Measurements from ENCODE around the gene NCAPG2.

Gene NCAPG2

DNA sequence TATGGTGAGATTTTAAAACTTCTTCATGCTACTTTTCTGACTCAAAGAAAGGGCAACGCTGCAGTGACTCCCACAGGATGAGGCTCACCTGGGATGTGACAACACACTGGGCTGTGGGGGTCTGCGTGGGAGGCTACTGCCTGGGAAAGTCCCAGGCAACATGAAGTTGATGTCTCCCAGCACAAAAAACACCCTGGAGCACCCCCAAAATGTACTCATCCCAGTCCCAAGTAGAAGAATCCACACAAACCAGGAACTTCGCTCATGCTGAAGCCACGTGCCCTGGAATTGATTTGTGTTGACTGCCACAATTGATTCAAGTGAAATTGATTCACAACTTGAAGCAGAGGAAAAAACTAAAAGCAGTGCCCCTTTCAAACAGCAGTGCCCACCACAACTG, 92.1 kb downstream of the NCAPG2 start:
- H3K9me3 ChIP-seq (ENCODE audit: control insufficient read depth in 2 of 2, low read length in 2 of 2): no peaks in the 10 kb centered on the region
- no peak overlapping the region for H3K4me3 ChIP-seq (ENCODE audit: low read length in 2 of 2)
- H3K27ac ChIP-seq (ENCODE audit: low read length): no peak overlapping the region
- H3K36me3 ChIP-seq (ENCODE audit: control insufficient read depth in 2 of 2, insufficient read depth in 2 of 2, low read length in 2 of 2): no peaks in the 10 kb centered on the region
- H3K27me3 ChIP-seq (ENCODE audit: control insufficient read depth in 1 of 2, insufficient read depth in 2 of 2, low read length in 2 of 2): no peaks in the 10 kb centered on the region
- no peaks in the 10 kb centered on the region for H3K4me1 ChIP-seq (ENCODE audit: control insufficient read depth, insufficient read depth, low read length)
- H3K9ac ChIP-seq (ENCODE audit: low read length in 2 of 2): no peak overlapping the region

GRCh38 chr7:158611541-158611940, 93.1 kb downstream of the NCAPG2 start:
- Histone ChIP-seq H3K27me3 (ENCODE audit: control insufficient read depth in 1 of 2, insufficient read depth in 2 of 2, low read length in 2 of 2) (no peaks in the 10 kb centered on the region), H3K27ac (ENCODE audit: low read length) (no peak overlapping the region), H3K9ac (ENCODE audit: low read length in 2 of 2) (no peak overlapping the region), H3K9me3 (ENCODE audit: control insufficient read depth in 2 of 2, low read length in 2 of 2) (no peaks in the 10 kb centered on the region), H3K4me3 (ENCODE audit: low read length in 2 of 2) (no peak overlapping the region), H3K36me3 (ENCODE audit: control insufficient read depth in 2 of 2, insufficient read depth in 2 of 2, low read length in 2 of 2) (no peaks in the 10 kb centered on the region), H3K4me1 (ENCODE audit: control insufficient read depth, insufficient read depth, low read length) (no peaks in the 10 kb centered on the region)

GRCh38 chr7:158609313-158609974, 95.2 kb downstream of the NCAPG2 start:
- no peak overlapping the region for H3K4me3 ChIP-seq (ENCODE audit: low read length in 2 of 2)
- no peaks in the 10 kb centered on the region for H3K4me1 ChIP-seq (ENCODE audit: control insufficient read depth, insufficient read depth, low read length)
- no peaks in the 10 kb centered on the region for H3K36me3 ChIP-seq (ENCODE audit: control insufficient read depth in 2 of 2, insufficient read depth in 2 of 2, low read length in 2 of 2)
- H3K27me3 ChIP-seq (ENCODE audit: control insufficient read depth in 1 of 2, insufficient read depth in 2 of 2, low read length in 2 of 2): no peaks in the 10 kb centered on the region
- no peak overlapping the region for H3K9ac ChIP-seq (ENCODE audit: low read length in 2 of 2)
- H3K27ac ChIP-seq (ENCODE audit: low read length): no peak overlapping the region
- H3K9me3 ChIP-seq (ENCODE audit: control insufficient read depth in 2 of 2, low read length in 2 of 2): no peaks in the 10 kb centered on the region

- Histone ChIP-seq H3K9me3 (ENCODE audit: control insufficient read depth in 2 of 2, low read length in 2 of 2) (no peaks in the 10 kb centered on the region), H3K4me3 (ENCODE audit: low read length in 2 of 2) (no peak overlapping the region), H3K9ac (ENCODE audit: low read length in 2 of 2) (no peak overlapping the region), H3K27me3 (ENCODE audit: control insufficient read depth in 1 of 2, insufficient read depth in 2 of 2, low read length in 2 of 2) (no peaks in the 10 kb centered on the region), H3K4me1 (ENCODE audit: control insufficient read depth, insufficient read depth, low read length) (no peaks in the 10 kb centered on the region), H3K36me3 (ENCODE audit: control insufficient read depth in 2 of 2, insufficient read depth in 2 of 2, low read length in 2 of 2) (no peaks in the 10 kb centered on the region), H3K27ac (ENCODE audit: low read length) (no peak overlapping the region)
Measured at GRCh38 chr7:158607563-158607962, 97.0 kb downstream of the NCAPG2 start.

DNA sequence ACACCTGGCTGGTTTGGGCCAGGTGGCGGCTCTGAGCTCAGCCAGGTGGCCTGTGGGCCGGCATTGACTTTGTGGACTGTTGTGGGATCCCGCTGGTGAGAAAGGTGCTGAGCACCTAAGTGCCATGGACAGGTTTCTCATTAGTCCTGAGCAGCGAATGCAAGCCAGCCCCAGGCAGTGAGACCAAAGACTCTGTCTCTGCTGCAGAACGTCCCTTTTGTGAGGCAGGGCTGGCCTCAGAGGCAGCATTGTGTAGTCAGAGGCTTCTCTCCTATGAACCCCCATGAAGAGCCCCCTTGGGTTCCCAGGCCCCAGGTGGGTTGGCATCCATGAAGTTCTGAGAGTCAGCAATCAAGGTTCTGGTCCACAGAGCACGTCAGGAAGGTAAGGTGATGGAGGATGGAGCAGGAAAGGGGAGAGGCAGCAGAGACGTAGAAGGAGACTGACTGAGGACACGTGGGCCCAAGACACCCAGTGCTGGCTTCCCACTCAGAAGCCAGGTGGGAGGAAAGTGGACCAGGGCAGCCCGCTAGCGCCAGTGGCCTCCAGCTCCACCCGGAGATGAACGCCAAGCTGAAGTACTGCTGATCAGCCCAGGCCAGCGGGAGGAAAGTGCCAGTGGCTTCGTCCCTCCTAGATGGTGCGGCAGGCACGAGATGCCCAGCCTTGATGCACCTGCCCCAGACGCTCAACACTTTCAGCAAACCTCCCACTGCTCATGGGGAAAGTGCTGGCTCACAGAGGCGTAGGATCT, 97.8 kb downstream of the NCAPG2 start:
- H3K4me3 ChIP-seq (ENCODE audit: low read length in 2 of 2): no peak overlapping the region
- H3K27ac ChIP-seq (ENCODE audit: low read length): no peak overlapping the region
- no peaks in the 10 kb centered on the region for H3K4me1 ChIP-seq (ENCODE audit: control insufficient read depth, insufficient read depth, low read length)
- no peaks in the 10 kb centered on the region for H3K36me3 ChIP-seq (ENCODE audit: control insufficient read depth in 2 of 2, insufficient read depth in 2 of 2, low read length in 2 of 2)
- no peak overlapping the region for H3K9ac ChIP-seq (ENCODE audit: low read length in 2 of 2)
- H3K9me3 ChIP-seq (ENCODE audit: control insufficient read depth in 2 of 2, low read length in 2 of 2): no peaks in the 10 kb centered on the region
- no peaks in the 10 kb centered on the region for H3K27me3 ChIP-seq (ENCODE audit: control insufficient read depth in 1 of 2, insufficient read depth in 2 of 2, low read length in 2 of 2)

DNA sequence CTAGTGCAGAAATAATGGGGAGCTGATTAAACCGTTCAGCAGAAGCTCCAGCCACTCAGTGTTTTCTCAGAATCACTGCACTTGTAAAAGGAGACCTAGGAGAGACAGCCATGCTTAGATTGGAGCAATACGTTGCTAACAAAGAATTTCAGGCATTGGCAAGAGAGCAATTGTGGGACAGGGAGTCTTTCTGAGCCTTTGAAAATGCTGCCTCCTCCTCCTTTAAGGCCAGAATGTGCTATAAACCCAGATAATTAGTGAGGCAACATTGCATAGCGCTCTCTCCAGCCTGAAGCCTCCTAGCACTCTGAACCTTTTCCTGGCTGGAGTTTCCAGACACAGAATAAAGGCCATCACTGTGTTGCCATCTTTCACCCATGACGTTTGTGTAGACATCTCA, 98.5 kb downstream of the NCAPG2 start:
- Histone ChIP-seq H3K4me1 (ENCODE audit: control insufficient read depth, insufficient read depth, low read length) (no peaks in the 10 kb centered on the region), H3K27ac (ENCODE audit: low read length) (no peak overlapping the region), H3K36me3 (ENCODE audit: control insufficient read depth in 2 of 2, insufficient read depth in 2 of 2, low read length in 2 of 2) (no peaks in the 10 kb centered on the region), H3K9ac (ENCODE audit: low read length in 2 of 2) (no peak overlapping the region), H3K4me3 (ENCODE audit: low read length in 2 of 2) (no peak overlapping the region), H3K9me3 (ENCODE audit: control insufficient read depth in 2 of 2, low read length in 2 of 2) (no peaks in the 10 kb centered on the region), H3K27me3 (ENCODE audit: control insufficient read depth in 1 of 2, insufficient read depth in 2 of 2, low read length in 2 of 2) (no peaks in the 10 kb centered on the region)

DNA sequence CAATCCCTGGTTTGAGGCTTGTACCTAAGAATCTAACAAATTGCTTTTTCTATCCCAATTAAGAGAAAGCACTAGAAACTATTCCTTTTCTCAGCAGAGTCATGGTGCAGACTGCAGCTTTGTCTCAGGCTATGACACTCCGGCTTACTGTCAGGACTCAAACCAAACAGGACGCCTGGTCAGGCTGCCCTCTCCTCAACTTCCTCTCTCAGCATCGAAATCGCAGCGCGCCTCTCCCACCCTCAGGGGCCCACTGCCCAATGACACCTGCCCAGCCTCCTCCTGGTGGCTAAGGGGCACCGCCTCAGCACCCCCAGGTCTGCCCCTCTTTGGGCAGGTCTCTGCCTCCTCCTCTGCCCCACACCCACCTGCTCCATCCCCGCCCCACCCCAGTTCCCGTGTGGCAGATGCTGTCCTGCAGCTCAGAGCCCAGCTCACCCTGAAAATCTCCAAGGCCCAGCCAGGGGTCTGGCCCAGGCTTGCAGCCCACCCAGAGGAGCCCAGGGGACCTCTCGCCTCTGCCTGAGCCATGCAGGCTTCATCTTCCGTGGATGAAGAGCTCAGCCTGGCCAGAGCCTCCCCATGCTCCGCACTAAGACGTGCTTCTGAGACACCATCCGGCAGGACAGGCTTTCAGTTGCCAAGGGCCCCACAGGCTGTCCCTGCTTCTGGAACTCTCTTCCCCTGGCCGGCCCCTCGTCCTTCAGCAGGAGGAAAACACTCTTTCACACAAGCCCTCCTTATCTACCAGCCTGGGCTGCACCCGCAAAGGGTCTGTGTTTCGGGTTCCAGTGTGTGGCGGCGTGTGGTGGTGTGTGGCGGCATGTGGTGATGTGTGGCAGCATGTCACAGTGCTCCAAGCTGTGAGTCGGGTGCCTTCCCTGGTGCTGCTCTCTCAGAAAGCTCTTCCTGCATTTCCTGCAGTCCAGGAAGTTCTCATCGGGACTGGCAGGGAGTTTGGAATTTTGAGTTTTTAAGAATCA, 100.5 kb downstream of the NCAPG2 start:
- Histone ChIP-seq H3K4me1 (ENCODE audit: control insufficient read depth, insufficient read depth, low read length) (no peaks in the 10 kb centered on the region), H3K9ac (ENCODE audit: low read length in 2 of 2) (no peak overlapping the region), H3K36me3 (ENCODE audit: control insufficient read depth in 2 of 2, insufficient read depth in 2 of 2, low read length in 2 of 2) (no peaks in the 10 kb centered on the region), H3K4me3 (ENCODE audit: low read length in 2 of 2) (no peak overlapping the region), H3K27ac (ENCODE audit: low read length) (no peak overlapping the region), H3K27me3 (ENCODE audit: control insufficient read depth in 1 of 2, insufficient read depth in 2 of 2, low read length in 2 of 2) (no peaks in the 10 kb centered on the region), H3K9me3 (ENCODE audit: control insufficient read depth in 2 of 2, low read length in 2 of 2) (no peaks in the 10 kb centered on the region)

GRCh38 chr7:158602905-158603772, 101.5 kb downstream of the NCAPG2 start:
- Histone ChIP-seq H3K4me3 (ENCODE audit: low read length in 2 of 2) (no peak overlapping the region), H3K9me3 (ENCODE audit: control insufficient read depth in 2 of 2, low read length in 2 of 2) (no peaks in the 10 kb centered on the region), H3K9ac (ENCODE audit: low read length in 2 of 2) (no peak overlapping the region), H3K36me3 (ENCODE audit: control insufficient read depth in 2 of 2, insufficient read depth in 2 of 2, low read length in 2 of 2) (no peaks in the 10 kb centered on the region), H3K4me1 (ENCODE audit: control insufficient read depth, insufficient read depth, low read length) (no peaks in the 10 kb centered on the region), H3K27me3 (ENCODE audit: control insufficient read depth in 1 of 2, insufficient read depth in 2 of 2, low read length in 2 of 2) (no peaks in the 10 kb centered on the region), H3K27ac (ENCODE audit: low read length) (no peak overlapping the region)

DNA sequence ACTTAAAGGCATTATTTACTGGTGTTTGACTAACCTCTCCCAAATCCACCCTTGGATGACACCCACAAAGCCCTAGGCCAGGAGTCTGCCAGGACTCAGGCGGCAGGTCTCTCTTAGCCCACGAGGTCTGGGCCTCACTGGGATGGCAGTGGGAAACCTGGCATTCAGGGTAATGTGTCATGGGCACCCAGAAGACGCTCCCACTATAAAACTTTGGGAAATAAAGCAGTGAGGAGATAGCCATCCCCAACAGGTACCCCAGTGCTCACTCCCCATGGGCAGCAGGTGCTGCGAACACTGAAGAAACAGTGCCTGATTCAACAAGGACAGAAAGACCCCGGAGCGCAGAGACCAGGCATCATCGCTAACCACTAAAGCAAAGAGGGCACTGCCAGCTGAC, 102.6 kb downstream of the NCAPG2 start:
- H3K27ac ChIP-seq (ENCODE audit: low read length): no peak overlapping the region
- H3K4me1 ChIP-seq (ENCODE audit: control insufficient read depth, insufficient read depth, low read length): no peaks in the 10 kb centered on the region
- no peaks in the 10 kb centered on the region for H3K9me3 ChIP-seq (ENCODE audit: control insufficient read depth in 2 of 2, low read length in 2 of 2)
- H3K9ac ChIP-seq (ENCODE audit: low read length in 2 of 2): no peak overlapping the region
- no peaks in the 10 kb centered on the region for H3K36me3 ChIP-seq (ENCODE audit: control insufficient read depth in 2 of 2, insufficient read depth in 2 of 2, low read length in 2 of 2)
- H3K4me3 ChIP-seq (ENCODE audit: low read length in 2 of 2): no peak overlapping the region
- no peaks in the 10 kb centered on the region for H3K27me3 ChIP-seq (ENCODE audit: control insufficient read depth in 1 of 2, insufficient read depth in 2 of 2, low read length in 2 of 2)

- no peaks in the 10 kb centered on the region for H3K27me3 ChIP-seq (ENCODE audit: control insufficient read depth in 1 of 2, insufficient read depth in 2 of 2, low read length in 2 of 2)
- H3K9me3 ChIP-seq (ENCODE audit: control insufficient read depth in 2 of 2, low read length in 2 of 2): no peaks in the 10 kb centered on the region
- H3K27ac ChIP-seq (ENCODE audit: low read length): no peak overlapping the region
- no peaks in the 10 kb centered on the region for H3K4me1 ChIP-seq (ENCODE audit: control insufficient read depth, insufficient read depth, low read length)
- no peak overlapping the region for H3K4me3 ChIP-seq (ENCODE audit: low read length in 2 of 2)
- H3K9ac ChIP-seq (ENCODE audit: low read length in 2 of 2): no peak overlapping the region
- no peaks in the 10 kb centered on the region for H3K36me3 ChIP-seq (ENCODE audit: control insufficient read depth in 2 of 2, insufficient read depth in 2 of 2, low read length in 2 of 2)
Measured at GRCh38 chr7:158601090-158601489, 103.5 kb downstream of the NCAPG2 start.

Measured in stomach smooth muscle (tissue), 2 donors.